ENCODE measurements around the gene SPACA6. TPM values are rescaled to one million over a fixed set of nuclear protein-coding genes. Genes with fewer than 3 reads are reported as not detected.

Gene SPACA6
- total RNA-seq, 1 experiment from 2014 or later = 4.9 TPM

DNA sequence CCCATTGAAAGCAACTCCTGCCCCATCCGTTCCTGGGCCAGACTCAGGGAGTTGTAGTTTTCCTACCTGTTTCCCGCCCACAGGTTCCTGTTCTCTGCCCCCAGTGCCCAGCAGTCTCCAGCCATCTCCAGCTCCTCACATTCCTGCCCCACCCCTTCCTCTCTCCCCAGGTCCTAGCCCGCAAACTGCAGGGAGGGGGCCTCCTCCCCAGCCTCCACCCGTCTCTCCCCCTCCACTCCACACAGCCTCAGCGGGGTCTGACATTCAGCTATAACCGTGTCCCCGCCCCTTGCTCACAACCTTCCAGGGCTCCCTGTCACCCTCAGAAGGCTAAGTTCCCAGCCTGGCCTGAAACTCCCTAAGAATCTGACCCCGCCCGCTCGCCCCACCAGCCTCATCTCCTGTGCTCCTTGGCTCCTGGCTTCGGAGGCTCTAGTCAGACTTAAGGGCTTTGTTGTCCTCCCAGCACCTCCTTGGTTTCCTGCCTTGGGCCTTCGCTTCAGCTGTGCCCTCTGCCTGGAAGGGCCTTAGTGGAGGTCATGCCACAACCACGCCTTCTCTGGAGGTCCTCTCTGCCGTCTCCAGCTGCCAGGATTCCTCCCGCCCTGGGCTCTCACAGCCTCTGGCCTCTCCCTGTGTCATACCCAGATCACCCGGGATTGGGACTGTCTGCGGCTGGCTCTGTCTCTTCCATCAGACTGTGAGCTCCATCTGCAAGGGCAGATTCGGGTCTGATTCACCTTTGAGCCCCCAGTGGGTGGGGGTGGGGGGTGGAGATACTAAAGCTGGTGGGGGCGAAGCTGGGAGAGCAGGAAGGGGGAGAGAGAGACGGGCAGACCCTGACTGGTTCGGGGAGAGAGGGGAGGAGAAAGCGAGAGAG, 5.1 kb upstream of the SPACA6 start:
- peak; percentile 76 for DNase-seq (ENCODE audit: low read depth)
- in situ Hi-C loops (cut with HindIII; ENCODE audit: low pct_unique_long_range_greater_than_20kb, low sequenced_read_pairs) = no loop called here

DNA sequence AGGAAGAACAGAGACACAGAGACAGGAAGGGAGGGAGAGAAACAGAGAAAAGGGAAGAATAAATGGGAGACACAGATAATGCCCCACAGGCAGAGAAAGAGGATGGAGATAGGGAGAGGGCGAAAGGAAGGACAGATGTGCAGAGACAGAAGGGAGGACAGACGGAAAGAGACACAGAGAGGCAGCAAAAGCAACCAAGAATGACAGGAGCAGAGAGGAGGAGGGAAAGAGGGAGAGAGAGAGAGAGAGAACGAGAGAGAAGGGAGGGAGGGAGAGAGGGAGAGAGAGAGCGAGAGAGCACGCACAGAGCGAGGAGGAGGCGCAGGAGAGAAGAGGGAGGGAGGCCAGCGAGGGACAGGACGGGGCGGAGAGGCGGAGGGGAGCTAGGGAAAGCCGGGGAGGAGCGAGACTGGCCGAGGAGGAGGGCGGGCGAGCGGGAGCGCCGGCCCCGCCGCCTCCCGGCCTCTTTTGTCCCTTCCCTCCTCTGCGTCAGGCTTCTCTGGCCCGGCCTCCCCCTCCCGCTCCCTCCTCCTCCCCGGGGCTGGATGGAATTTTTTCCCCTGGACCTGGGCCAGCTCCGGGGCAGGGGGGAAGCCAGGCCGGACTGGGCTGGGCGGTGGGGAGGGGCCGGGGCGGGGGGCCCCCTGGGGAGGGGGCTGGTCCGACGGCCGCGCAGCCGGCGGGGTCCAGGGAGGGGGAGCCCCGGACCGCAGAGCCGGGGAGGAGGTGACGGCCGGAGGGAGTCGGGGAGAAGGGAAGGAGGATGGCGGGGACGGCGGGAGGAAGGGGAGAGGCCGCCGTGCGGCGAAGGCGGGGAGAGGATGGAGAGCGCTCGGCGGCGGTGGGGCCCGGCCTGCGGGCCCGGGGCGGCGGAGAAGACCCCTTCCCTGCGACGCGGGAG, 4.2 kb upstream of the SPACA6 start:
- in situ Hi-C loops (cut with HindIII; ENCODE audit: low pct_unique_long_range_greater_than_20kb, low sequenced_read_pairs) = no loop called here
- DNase-seq (ENCODE audit: low read depth) = peak; percentile 99

DNA sequence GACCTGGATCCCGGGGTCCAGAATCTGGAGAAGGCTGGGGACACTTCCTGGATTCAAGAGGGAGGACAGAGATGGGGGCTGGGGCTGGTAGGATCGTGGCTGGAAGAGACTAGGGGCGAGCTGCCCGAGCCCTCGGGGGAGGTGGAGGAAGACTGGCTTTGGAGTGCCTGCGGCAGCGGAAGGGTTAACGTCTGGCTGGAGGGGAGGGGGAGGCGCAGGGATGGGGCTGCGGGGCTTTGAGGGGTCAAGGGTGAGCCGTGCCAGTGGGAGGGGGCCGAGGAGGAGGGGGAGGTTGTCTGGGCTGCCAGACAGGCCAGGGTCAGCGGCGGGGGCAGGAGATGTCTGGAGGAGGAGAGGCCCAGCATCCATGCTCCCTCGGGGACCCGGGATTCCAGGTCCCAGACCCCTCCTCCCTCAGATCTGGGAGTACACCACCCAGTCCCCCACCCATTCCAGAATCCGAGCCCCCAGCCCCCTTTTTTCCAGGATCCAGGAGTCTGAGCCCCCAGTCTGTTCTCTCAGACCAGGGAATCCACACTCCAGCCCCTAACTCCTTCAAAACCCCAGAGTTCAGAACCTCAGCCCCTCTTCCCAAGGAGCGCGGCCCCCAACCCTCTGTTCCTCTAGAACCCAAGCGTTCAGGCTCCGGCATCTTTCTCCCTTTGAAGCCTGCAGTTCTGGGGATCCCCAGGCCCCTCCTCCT, 3.2 kb upstream of the SPACA6 start:
- peak; percentile 40 for DNase-seq (ENCODE audit: low read depth)
- in situ Hi-C loops (cut with HindIII; ENCODE audit: low pct_unique_long_range_greater_than_20kb, low sequenced_read_pairs) = no loop called here

DNA sequence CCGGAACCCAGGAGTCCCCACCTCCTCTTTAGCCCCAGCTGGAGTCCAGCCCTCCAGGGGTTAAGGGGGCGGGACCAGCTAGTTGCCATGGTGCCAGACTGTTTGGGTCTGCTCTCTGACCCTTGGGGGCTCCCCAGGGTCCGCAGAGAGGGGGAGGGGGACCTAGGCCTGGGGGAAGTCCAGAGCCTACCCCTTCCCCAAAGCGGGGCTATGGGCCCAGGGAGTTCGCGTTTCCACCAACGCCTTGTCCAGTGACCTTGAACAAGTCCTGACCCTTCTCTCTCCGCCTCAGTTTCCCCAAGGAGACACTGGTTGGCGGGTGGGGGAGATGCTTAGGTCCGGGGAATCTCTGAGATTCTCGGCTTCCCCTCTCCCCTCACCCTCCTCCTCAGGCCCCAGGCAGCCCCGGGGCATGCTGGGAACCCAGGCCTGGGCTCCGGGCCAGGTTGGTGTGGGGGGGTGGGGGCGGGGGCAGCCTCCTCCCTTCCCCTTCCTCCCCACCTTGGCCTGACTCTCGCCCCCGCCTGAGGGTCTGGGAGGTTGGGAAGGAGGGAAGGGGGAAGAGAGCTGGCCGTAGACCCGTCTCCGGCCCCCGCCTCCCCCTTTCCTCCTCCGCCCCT, 2.6 kb upstream of the SPACA6 start:
- in situ Hi-C loops (cut with HindIII; ENCODE audit: low pct_unique_long_range_greater_than_20kb, low sequenced_read_pairs) = no loop called here

DNA sequence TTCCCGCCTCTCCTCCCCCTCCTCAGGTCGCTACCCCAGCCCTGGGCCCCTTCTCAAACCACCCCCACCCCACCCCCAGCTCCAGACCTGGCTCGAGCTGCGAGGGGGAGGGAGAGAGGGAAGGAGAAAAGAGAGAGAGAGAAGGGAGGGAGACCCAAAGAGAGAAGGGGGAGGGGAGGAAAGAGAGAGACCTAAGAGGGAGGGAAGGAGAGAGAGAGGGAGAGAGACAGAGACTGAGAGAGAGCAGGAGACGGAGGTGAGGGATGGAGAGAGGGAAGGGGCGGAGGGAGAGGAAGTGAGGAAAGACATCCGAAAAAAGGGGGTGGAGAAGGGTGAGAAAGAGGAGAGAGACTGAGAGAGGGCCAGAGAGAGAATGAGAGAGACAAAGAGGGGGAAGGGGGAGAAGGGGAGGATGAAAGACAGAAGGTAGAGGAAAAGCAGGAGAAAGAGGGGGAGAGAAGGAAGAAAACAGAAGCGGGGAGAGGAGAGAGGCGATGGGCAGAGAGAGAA, 2.0 kb upstream of the SPACA6 start:
- DNase-seq (ENCODE audit: low read depth) = peak; percentile 65
- in situ Hi-C loops (cut with HindIII; ENCODE audit: low pct_unique_long_range_greater_than_20kb, low sequenced_read_pairs) = no loop called here

More for the DNA sequence above, 2.6 kb upstream of the SPACA6 start:
- peak; percentile 82 for DNase-seq (ENCODE audit: low read depth)

DNA sequence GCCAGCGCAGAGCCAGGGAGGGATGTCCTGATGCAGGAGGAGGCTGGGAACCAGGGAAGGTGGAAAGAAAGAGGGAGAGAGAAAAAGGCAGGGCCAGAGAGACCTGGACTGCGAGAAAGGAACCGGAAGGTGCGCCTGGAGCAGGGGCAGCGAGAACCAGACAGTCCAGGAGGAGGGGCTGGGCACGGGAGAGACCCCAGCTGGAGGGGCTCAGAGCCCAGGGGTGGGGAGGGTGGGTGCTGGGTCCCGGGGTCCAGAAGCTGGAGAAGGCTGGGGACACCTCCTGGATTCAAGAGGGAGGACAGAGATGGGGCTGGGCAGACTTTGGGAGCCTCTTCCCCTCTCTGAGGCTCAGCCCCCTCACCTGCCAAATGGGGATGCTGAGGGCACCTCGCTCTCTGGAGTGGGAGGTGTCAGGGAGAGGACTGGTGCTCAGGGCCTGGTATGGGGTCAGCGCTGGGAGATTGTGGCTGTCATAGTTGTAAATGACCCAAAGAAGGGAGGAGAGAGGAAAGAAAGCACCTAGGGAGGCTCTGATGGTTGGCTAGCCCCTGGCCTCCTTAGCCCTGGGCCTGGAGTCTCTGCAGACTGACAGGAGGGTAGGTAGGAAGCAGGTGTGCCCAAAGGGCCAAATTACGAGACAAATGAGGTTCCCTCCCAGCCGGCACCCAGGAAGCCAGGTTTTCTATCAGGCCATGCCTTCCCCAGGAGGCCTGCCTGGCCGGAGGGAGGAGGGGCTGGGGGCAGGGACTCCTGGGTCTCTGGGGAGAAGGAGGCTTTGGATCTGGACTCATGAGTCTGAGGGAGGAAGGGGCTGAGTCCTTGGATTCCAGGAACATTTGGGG, 1.3 kb upstream of the SPACA6 start:
- no peak for DNase-seq (ENCODE audit: low read depth)
- in situ Hi-C loops (cut with HindIII; ENCODE audit: low pct_unique_long_range_greater_than_20kb, low sequenced_read_pairs) = no loop called here

DNA sequence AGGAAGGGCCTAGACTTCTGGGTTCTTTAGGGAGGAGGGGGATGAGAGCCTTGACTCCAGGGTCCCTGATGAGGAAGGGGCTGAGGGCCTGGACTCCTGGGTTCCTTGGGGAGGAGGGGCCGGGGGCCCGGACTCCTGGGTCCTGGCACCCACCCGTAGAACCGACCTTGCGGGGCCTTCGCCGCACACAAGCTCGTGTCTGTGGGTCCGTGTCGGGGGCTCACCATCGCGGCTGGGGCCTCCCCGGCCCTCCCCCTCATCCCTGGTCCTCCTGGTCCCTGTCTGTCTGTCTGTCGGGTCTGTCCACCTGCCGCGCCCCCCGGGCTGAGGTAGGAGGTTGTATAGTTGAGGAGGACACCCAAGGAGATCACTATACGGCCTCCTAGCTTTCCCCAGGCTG, 662 bp upstream of the SPACA6 start:
- no peak for DNase-seq (ENCODE audit: low read depth)
- in situ Hi-C loops (cut with HindIII; ENCODE audit: low pct_unique_long_range_greater_than_20kb, low sequenced_read_pairs) = no loop called here

DNA sequence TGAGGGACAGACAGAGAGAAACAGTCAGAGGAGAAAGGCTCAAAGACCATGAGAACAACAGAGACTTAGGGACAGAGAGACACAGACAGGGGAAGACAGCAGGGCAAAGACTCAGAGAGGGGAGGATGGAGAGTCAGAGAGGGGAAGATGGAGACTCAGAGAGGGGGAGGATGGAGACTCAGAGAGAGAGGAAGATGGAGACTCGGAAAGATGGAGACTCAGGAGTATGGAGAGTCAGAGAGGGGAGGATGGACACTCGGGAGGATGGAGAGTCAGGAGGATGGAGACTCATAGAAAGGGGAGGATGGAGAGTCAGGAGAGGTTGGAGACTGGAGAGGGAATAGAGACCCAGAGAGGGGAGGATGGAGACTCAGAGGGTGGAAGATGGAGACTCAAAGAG, 689 bp downstream of the SPACA6 start:
- DNase-seq (ENCODE audit: low read depth) = no peak
- in situ Hi-C loops (cut with HindIII; ENCODE audit: low pct_unique_long_range_greater_than_20kb, low sequenced_read_pairs) = no loop called here

DNA sequence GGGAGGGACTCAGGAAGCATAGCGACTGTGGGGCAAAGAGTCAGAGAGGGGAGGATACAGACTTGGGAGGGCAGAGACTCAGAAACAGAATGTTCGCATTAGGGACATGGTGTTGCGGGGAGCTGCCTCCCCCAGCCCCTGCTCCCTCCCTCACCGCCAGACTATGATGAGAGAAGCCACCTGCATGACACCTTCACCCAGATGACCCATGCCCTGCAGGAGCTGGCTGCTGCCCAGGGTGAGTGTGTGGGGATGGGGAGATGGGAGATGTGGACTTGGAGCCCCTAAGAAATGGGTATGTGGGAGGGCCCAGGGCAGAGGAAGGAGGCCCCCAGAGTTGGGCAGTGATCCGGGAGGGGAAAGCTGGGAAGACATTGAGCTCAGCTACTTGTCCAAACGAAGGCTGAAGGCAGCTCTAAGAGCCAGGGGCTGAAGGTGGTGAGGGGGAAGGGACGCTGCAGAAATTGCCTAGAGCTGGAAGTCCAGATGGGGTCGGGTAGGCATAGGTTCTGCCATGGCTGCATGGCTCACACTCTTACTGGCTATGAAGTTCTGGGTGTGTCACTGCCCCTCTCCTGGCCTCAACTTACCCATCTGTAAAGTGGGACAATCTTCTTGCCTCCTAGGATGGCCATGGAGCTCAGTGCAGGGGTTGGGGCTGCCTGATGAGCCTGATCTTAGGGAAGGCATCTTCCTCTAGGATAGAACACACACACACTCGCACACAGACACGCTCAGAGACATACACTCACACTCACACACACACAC, 1.4 kb downstream of the SPACA6 start:
- in situ Hi-C loops (cut with HindIII; ENCODE audit: low pct_unique_long_range_greater_than_20kb, low sequenced_read_pairs) = no loop called here
- DNase-seq (ENCODE audit: low read depth) = no peak

DNA sequence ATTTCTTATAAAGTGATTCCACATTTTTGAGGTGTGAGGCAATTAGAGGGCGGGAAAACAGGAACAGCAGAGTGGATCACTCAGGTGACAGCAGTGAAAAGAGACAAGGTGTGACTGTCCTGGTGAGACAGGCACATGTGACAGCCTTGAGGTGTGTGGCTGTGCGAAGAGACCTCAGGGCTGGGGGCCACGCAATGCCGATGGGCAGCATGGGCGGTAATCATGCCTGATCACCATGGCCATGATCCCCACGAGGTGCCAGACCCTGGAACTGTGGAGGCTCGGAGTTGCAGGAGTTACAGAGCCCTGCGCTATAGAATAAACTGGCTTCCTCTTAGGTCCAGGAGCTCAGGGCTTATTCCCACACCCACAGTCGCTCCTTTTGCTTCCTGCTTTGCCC, 2.0 kb downstream of the SPACA6 start:
- DNase-seq (ENCODE audit: low read depth) = no peak
- in situ Hi-C loops (cut with HindIII; ENCODE audit: low pct_unique_long_range_greater_than_20kb, low sequenced_read_pairs) = no loop called here

DNA sequence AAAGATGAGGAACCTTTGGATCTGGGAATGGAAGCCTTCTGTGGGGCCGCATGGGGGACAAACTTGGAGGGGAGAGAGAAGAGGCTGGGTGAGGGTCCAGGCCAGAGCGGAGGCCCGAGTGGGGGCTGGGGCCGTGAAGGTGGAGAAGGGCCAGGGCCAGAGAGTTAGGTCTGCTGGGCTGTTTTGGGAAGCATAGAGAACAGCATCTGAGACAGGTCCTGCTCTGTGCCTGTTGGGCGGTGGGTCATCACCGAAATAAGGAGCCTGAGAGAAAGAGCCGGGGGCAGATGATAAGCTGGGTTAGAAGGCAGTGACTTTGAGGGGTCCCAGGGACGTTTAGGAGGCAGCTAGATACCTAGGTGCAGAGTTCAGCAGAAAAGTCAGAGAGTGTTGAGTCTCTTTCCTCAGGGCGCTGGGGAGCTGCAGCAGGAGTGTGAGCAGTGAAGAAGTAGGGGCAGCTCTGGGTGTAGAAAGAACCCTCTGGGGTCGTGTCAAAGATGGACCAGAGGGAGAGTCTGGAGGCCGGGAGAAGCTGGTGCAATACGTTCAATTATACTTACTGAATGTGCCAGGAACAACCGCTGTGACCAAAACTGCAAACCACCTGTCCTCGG, 2.7 kb downstream of the SPACA6 start:
- in situ Hi-C loops (cut with HindIII; ENCODE audit: low pct_unique_long_range_greater_than_20kb, low sequenced_read_pairs) = no loop called here
- DNase-seq (ENCODE audit: low read depth) = no peak

DNA sequence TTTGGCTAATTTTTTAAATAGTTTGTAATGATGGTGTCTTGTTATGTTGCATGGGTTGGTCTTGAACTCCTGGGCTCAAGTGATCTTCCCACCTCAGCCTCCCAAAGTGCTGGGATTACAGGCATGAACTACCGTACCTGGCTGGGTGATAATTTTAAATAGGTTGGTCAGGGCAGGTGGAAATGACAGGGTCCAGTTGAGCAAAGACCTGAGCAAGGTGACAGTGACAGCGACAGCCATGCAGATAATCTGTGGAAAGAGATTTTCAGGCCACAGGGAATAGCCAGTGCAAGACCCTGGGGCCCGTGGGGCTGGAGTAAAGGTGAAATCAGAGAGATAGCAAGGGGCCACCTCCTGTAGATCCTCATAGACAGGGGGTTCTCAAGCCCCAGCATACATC, 3.5 kb downstream of the SPACA6 start:
- in situ Hi-C loops (cut with HindIII; ENCODE audit: low pct_unique_long_range_greater_than_20kb, low sequenced_read_pairs) = no loop called here
- DNase-seq (ENCODE audit: low read depth) = no peak

DNA sequence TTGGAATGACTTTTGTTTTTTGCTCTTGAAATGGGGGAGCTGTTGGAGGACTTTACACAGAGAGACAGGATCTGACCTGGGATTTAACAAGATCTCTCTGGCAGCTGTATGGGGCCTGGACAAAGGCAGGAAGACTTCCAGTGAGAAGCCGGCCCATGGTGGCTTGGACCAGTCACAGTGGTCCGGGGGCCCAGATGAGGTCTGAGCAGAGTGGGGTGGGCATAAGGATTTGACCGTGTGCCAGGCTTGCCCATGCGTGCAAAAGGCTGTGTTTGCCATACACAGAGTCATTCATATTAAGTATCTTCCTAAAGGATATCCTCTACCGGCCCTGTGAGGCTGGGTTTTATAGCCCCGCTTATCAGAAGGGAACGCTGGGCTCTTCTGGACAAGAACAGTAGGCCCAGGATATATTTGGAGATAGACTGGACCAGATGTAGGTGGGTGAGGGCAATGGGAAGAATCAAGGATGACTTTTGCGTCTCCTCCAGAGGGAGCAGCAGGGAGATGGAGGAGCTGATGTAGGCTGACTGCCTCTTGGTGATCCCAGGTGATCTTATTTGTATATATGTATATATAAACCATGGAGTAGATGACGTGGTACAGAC, 4.1 kb downstream of the SPACA6 start:
- no peak for DNase-seq (ENCODE audit: low read depth)
- in situ Hi-C loops (cut with HindIII; ENCODE audit: low pct_unique_long_range_greater_than_20kb, low sequenced_read_pairs) = no loop called here

DNA sequence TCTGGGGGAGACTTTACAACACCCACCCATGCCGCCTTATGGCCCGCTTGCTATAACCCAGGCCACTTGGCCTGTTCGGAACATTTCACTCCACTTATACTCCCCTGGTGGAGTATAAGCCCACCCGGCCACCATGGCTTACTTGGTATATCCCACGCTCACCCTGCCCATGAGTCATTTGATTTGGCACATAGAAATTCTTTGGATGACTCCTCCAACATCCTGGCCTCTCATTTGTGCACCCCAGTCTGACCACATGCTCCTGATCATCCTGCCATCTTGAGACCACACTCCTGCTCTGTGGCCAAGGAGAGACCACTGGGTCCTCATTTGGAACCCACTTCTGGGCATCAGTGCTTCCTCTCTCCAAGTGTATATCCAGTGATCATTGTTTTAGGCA, 5.2 kb downstream of the SPACA6 start:
- in situ Hi-C loops (cut with HindIII; ENCODE audit: low pct_unique_long_range_greater_than_20kb, low sequenced_read_pairs) = no loop called here
- no peak for DNase-seq (ENCODE audit: low read depth)

DNA sequence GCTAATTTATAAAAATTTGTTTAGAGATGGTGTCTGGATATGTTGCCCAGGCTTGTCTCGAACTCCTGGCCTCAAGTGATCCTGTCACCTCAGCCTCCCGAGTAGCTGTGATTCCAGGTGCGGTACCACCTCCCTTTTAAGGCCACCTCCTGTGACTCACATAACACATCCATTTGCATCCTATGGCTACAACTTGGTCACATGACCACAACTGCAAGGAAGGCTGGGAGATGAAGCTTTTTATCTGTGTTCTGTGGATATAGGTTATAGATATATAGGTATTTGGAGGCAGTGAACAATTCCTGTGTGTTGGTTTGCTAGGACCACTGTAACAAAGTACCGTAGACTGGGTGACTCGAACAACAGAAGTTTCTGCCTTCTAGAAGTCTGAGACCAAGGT, 6.0 kb downstream of the SPACA6 start:
- DNase-seq (ENCODE audit: low read depth) = no peak
- in situ Hi-C loops (cut with HindIII; ENCODE audit: low pct_unique_long_range_greater_than_20kb, low sequenced_read_pairs) = no loop called here
